ELF-1 (cell line): ENCODE data around the gene CAPN5.

ENCODE experiments used
- DNase-seq: peaks from one replicate; pipeline ENCODE4 v3.0.0-alpha.2; 2016; ENCODE audit warnings: low read depth, low spot score

Gene CAPN5

DNA sequence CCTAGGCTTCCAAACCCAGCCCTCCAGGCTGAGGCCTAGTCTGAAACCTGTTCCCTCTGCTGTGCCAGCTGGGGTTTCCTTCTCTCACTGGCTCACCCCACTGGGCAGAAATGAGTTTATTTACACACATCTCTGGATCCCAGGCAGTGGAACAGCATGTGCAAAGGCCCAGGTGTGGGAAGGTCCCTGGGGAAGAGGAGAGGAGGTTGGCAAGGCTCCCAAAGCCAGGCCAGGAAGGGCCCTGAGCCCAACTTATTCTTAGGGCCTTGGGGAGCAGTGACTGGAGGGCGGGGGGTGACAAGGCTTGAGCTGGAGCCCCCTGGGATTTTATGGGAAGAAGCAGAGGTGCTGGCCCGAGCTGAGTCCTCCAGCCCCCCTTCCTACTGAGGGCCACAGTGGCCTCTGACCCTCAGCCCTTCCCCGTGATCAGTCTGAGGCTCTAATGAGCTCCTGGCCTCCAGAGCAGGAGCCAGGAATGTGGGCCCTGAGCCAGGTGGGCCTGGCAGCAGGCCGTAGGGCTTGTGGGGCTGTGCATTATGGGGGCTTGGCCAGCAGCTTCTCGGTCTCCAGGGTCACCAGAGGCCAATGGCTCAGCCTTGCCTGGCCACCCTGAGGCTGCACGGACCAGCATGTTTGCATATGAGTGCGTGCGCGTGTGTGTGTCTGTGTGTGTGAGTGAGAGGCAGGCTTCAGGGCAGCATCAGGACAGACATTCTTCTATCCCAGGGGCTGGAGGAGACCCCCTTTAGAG lies 64.2 kb downstream of the CAPN5 start:
- peak; percentile 54 for DNase-seq

DNA sequence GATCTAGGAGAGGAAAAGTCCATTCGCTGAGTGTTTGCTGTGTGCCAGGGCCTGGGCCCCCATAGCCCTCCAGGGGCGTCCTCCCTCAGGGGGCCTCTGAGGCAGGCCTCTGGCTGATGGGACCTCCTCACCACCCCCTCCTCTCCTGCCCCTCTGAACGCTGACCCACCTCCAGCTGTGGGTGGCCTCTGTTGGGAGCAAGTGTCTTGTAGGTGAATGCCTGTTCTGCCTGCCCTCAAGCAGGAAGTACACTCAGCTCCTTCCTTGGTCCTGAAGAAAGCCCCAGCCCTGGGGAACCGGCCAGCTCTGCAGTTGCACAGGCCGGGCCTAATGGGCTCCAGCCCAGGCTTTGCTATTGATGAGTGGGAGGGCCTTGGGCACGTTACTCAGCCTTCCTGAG lies 64.8 kb downstream of the CAPN5 start:
- no peak for DNase-seq

DNA sequence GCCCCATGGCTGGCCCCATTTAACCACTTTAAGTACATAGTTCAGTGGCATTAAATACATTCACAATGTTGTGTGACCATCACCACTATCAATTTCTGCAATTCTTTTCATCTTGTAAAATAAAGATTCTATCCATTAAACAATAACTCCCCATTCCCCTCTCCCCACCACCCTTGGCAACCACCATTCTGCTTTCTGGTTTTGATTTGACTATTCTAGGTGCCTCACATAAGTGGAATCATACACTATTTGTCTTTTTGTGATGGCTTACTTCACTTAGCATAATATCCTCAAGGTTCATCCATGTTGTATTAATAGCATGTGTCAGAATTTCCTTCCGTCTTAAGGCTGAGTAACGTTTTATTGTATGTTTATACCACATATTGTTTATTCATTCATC lies 68.3 kb downstream of the CAPN5 start:
- no peak for DNase-seq

DNA sequence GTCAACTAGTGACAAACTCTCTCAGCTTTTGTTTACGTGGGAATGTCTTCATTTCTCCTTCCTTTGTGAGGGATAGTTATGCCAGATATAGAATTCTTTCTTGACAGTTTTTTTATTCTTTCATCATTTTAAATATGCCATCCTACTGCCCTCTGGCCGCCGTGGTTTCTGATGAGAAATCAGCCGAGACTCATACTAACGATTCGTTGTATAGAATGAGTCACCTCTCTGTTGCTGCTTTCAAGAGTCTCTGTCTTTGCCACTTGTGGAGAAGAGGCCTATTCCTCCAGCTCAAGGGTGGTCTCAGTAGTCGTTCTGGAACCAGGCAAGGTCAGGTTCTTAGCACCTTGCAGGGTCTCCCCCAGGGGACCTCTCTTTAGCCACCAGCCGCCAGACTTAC lies 69.3 kb downstream of the CAPN5 start:
- no peak for DNase-seq

DNA sequence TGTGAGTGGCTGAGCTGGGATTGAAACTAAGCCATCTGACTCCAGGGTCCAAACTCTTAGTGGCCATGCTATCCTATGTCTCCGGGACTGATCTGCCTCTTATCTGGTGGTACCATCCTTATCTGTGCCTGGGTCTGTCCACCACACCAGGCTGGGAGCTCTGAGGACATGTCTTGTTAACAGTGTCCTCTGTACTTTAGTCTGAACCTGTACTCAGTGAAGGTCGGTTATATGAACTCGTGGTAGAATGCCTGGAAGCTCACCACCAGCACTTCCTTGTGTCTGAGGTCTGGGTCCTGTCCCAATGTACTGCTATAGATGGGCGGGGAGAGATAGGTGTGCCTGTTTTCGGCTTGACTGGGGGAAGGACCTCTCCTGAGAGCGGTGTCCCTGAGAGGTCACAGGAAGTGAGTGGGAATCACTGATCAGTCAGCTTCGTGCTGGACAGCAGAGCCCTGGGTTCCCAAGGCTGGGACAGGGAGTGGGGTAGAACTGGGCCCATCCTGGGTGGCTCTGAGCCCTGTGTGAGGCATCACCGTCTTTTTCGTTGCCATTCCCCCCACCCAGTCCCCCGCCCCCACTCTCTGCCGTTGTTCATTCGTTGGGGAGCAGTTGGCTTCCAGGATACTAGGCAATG lies 70.1 kb downstream of the CAPN5 start:
- DNase-seq: no peak

DNA sequence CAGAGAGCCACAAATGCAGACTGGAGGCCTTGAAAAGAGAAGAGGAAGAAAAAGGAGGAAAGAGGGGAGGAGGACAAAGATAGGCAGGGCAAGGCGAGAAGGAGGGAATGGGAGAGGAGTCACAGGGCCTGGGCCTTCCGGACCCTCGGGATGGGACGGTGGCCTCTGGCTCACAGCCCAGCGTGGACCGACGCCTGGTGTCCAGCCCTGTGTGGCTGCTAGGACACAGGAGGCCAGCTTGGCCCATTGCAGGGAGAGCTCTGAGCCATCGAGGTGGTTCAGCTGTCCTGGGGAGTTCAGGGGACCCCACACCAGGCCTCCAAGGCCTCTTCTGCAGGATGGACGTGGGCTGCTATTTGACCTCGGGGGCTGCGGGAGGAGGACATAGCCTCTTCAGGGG lies 70.7 kb downstream of the CAPN5 start:
- no peak for DNase-seq

DNA sequence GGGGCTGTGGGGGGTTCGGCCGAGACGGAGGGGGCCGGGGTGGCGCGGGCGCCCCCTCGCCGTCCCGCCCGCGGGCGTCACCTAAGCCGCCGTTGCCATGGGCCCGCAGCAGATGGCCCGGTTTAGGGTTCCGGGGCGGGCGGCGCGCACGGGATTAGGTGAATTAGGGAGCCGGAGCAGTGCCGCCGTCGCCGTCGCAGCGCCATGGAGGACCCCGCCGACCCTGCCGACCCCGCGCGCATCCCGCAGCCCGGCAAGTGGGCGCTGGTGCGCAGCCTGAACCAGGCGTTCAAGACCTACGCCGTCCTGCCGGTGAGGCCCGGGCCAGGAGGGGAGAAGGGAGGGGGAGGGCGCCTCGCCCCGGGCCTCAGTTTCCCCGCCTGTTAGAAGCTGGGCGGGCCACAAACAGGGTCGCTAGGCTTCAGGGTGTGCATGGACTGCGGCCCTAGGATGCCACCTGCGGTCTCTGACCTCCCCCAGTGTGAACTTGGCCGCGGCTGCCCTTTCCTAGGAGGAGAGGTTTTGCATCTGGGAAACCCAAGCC lies 71.4 kb downstream of the CAPN5 start:
- no peak for DNase-seq

DNA sequence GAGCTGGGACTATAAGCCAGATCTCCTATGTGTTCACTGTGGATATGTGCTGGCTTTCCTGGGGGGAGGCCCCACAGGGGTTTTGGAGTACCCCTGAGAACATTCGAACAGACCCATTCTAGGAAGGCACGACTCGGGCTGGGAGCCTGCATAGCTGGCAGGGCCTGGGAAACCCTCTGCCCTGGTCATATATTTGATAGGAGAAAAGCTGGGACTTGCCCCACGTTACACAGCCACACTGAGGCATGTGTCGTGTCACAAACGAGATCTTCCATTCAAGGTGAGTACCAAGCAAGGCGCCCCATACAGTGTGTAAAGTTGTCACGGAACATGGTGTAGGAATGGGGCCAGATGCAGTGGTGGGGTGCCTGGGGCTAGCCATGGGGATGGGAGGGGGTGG lies 72.4 kb downstream of the CAPN5 start:
- DNase-seq: no peak

DNA sequence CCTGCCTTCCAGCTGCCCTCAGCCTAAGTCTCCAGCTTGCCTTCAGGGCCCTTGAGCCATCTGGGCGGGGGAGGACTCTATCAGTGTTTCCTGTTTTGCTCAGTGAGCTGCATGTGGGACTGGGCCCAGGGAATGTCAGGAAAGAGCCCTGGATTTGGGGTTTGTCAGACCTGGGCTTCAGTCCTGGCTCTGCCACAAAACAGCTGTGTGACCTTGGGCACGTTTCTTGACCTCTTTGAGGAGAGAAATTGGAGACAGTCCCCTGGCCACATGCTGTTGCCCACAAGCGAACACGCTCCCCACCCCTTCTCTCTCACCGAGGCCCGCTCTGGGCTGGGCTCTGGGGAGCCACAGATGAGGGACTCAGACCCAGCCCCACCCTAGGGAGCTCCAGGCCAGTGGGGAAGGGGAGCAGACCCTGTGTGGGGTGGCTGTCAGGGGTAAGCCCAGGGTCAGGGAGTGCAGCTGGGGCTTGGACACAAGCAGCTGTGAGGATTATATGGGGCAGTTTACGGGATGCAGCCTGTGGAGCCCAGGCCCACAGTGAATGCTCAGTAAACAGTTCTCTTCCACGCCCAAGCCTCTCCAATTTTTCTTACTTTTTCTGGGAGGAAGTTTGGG lies 73.6 kb downstream of the CAPN5 start:
- DNase-seq: peak; percentile 73

DNA sequence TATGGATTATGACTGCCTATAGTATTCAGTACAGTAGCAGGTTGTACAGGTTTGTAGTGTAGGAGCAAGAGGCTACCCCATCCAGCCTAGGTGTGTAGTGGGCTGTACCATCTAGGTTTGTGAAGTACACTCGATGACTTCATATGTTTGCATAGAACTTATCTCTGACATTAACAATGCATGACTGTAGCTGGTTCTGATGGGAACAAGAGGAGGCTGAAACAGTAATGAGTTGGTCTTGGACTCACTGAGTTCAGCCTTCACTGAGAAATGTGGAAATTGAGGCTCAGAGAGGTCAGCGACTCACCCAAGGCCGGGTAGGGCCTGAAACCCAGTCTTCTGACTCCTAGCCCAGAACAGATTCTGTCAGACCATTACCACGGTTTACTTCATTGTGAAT lies 74.3 kb downstream of the CAPN5 start:
- no peak for DNase-seq

DNA sequence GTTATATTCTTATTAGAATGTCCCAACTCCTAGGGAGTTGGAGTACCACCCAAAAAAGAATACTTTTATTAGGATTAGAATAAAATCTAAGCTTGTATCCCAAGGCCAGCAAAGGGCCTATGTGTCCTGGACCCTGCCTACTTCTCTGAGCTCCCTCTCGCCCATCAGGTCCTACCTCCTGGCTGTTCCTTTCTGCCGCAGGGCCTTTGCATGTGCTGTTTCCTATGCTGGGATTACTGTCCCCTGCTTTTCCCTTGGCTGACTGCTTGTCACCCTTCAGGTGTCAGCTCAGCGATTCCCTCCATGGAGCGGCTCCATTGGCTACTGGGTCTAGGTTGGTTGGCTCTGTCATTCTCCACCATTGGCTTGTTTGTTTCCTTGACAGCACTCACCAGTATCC lies 74.7 kb downstream of the CAPN5 start:
- no peak for DNase-seq

DNA sequence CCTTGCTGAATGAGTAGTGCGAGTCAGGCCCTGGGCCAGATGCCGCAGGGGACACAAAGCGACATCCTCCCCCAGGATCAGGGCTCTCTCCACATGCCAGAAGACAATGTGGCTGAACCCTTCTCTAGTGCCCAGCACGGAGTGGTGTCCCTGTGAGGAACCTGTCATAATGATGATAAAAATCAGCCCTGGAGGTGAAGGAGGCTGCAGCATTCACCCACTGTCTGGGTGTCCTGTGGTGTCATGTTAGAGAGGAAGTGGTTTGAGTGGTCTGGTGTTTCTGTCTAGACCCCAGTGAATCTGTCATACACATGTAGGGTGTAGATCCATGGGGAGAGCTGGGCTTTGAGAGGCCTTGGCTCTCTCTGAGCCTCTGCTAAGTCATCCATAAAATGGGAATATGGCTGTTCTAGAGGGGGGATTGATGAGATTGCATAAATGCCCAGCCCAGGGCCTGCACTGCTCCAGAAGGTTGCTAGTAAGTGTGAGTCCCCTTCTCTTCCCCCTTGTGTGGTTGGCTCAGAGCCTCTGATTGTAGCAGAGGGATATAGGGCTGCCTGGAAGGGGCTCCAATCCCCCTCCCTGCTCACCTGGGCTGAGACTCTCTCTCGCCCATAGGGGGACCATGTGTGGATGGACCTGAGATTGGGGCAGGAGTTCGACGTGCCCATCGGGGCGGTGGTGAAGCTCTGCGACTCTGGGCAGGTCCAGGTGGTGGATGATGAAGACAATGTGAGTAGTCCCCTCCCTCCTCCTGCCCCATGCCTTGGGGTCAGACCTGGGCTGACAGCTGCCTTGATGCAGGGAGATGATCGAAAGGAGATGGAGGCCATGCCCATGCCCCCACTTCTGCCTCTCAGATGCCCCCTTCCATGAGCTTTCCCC lies 75.6 kb downstream of the CAPN5 start:
- DNase-seq: no peak

DNA sequence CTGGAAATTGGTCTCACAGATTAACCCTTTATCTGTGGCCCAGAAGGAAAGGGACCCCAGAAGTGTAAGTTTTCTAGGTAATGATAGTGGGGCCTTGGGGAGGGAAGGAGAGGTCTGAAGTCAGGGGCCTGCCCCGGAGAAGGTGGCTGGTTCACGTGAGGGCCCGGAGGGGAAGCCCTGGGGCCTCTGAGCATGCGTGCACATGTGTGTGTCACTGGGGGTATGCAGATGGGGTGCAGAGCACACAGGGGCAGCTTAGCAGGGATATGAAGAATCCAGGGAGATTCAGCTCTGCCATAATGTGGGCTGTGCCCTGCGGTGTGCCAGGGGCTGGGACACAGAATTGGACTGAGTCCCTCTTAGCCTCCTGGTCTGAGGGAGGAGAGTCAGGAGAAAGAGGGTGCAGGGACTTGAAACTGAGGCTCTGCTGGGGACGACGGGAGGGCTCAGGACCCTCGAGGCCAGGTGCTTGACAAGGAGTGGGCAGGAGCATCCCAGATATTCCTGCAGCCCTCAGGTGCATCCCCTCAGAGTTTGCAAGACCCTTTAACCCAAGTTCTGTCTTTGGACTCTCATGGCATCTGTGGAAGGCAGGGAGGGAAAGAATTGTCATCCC lies 76.7 kb downstream of the CAPN5 start:
- no peak for DNase-seq

DNA sequence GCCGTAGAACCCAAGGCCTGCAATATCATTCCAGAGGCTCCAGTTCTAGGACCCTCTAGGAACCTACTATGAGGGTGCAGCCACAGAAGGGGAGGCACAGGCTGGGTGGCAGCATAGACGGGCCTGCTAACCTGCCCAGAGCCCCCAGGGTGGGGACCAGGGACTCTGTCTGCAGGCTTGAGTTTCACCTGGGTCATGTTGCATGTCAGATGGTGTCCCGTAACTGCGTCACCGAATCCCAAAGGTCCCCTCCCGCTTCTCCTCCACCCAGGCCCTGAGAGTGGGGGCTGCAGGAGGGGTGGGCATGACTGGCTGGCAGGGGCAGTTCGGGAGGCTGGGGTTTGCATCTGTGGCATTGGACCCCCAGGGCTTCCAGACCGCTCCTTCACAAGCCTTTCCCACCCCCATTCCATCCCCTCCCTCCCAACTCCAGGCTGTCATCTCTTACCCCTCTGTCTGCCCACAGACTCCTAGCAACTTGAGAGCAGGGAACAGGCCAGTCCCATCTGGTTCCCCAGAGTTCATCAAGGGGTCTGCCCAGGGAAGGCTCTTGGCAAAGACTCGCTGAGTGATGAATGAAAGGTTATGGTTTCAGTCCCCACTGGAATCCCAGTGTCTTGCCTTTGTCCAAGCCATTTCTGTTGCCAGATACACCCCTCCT lies 77.6 kb downstream of the CAPN5 start:
- DNase-seq: no peak

DNA sequence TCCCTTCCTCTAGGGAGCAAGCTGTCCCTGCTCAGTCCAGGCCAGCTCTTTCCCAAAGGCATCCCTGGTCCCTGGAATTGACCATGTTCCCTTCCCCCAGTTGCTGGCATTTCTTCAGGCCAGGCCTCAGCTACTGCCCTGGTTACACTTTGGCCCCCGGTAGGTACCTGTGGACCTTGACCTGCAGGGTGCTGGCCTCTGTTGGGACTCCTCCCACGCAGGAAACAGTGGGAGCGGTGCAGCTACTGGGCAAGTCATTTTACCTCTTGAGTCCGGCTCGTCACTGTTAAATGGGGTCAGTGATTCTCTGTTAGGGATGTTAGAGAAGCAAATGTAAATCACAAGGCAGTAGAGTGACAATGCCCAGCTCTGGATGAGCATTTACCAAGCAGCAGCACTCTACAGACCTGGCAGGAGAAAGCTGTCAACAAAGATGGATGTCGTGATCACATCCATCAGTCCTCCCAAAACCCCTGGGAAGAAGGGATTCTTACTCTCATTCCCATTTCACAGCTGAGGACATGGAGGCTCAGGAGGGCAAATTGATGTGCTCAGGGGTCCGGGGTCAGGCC lies 78.2 kb downstream of the CAPN5 start:
- no peak for DNase-seq

DNA sequence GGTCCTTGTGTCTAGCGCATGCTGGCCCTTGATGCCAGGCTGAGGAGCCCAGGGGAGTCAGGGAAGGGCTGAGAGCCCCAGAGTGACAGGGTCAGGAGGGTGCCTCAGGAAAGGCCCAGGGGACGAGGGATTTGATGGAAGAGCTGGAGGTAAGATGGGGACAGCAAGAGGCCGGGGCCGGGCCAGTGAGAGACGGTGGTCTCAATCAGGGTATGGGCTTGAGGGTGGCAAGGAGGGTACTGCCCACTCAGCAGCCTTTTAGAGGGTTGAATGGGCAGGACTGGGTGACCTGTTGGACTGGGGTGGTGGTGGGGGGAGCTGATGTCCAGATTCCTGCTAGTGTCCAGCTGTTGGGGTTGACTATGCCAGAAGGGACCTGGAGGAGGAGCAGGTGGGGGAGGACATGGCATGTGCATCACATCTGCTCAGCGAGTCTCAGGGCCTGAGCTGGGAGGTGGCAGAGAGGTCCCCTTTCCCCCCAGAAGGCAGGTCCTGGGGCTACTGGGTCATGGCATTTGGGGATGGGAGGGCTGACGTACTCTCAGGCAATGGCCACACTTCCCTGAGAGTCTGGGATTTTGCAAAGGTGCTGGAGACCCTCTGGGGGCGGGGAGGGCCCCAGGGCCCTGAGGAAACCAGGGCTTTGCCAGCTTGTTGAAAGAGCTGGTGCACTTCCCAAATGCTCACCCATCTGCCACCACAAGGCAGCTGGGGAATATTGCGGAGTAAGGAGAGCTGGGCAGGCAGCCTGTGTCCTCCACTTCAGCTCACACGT lies 79.7 kb downstream of the CAPN5 start:
- no peak for DNase-seq

DNA sequence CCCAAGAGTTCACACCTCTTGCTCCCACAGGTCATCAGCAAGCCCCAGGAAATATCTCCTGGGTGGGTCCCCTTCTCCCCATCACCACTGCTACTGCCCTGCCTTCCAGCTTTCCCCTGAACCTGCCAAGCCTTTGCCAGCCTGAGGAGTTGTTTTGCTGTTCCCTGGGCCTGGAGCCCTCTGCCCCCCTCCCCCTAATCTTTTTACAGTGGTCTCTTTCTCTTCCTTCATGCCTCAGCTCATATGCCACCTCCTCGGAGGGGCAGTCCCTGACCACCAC lies 80.2 kb downstream of the CAPN5 start:
- no peak for DNase-seq

DNA sequence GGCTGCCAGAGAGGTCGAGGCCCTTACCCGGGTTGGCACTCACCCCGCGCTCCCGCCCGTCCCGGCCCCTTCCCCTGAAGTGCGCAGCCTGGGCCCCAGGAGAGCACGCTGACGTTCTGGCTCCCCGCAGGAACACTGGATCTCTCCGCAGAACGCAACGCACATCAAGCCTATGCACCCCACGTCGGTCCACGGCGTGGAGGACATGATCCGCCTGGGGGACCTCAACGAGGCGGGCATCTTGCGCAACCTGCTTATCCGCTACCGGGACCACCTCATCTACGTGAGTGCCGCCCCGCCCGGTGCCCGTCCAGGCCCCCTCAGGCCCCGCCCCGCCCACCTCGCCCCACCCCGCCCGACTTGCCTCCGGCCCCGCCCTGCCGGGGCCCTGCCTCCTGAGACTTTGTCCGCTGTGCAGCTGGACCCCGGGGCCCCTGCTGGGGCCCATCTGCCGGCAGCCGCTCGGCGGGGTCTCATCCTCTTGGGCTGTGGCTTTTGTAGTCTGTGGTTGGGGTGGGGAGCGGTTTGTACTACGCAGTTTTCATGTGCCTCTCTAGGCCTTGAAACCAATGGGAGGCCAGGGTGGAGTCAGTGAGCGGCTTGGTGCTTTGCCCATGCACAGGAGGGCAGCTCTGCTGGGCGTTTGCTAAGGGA lies 81.0 kb downstream of the CAPN5 start:
- peak; percentile 57 for DNase-seq

DNA sequence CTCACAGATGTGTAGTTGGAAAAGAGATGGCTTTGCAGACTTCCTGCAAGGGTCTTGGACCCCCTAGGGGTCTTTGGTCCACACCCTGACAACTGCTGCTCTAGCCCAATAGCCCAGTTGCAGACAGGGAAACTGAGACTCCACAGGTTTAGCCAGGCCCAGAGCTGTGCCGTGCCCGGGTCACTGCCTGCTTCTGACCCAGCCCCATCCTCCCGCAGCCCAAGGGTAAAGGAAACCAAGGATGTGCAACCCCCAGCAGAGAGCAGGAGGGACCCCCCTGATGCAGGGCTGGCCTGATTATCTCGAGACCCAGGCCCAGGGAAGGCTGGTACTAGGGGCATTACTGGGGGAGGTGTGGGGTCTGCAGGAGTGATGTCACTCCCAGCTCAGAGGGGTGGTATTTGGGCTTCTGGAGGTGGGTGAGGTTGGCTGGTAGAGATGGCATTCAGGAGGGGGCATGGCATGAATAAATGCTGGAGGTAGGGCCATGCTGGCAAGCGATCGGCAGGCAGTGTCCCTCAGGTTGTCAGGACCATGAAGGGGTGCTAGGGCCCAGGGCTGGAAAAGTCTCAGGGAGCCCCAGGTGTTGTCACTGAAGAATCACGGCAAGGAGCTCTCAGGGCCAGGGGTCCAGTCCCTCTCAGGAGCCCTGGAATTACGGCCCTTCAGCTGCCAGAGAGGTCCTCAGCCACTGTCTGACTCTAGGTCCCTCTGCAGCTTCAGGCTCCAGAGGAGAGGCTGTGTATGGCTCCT lies 82.4 kb downstream of the CAPN5 start:
- no peak for DNase-seq
